ENCODE data around the gene ZNF318.

The ZNF318 gene

GRCh38 chr6:43296780-43297497 is 72.5 kb downstream of the ZNF318 start:
- peak; percentile 20 for DNase-seq (ENCODE audit: low spot score)
- in situ Hi-C loops (cut with MboI; ENCODE audit: low sequenced_read_pairs, unreplicated experiment): no loop called here
- TF ChIP-seq CTCF (IDR thresholded peaks at IDR 0.05; ENCODE audit: borderline replicate concordance, control extremely low read depth, extremely low read depth, insufficient read depth, missing control alignments): no peak

- in situ Hi-C loops (cut with MboI; ENCODE audit: low sequenced_read_pairs, unreplicated experiment): no loop called here
- TF ChIP-seq CTCF (IDR thresholded peaks at IDR 0.05; ENCODE audit: borderline replicate concordance, control extremely low read depth, extremely low read depth, insufficient read depth, missing control alignments): no peak
- DNase-seq (ENCODE audit: low spot score): no peak
These were observed 74.0 kb downstream of the ZNF318 start for GRCh38 chr6:43295456-43295855.

GRCh38 chr6:43294536-43294935 is 74.9 kb downstream of the ZNF318 start:
- in situ Hi-C loops (cut with MboI; ENCODE audit: low sequenced_read_pairs, unreplicated experiment): no loop called here
- no peak for TF ChIP-seq CTCF (IDR thresholded peaks at IDR 0.05; ENCODE audit: borderline replicate concordance, control extremely low read depth, extremely low read depth, insufficient read depth, missing control alignments)
- DNase-seq (ENCODE audit: low spot score): no peak

- TF ChIP-seq CTCF (IDR thresholded peaks at IDR 0.05; ENCODE audit: borderline replicate concordance, control extremely low read depth, extremely low read depth, insufficient read depth, missing control alignments): no peak
- in situ Hi-C loops (cut with MboI; ENCODE audit: low sequenced_read_pairs, unreplicated experiment): no loop called here
- DNase-seq (ENCODE audit: low spot score): no peak
These were observed 75.7 kb downstream of the ZNF318 start for GRCh38 chr6:43293698-43294097.

- no peak for DNase-seq (ENCODE audit: low spot score)
- no peak for TF ChIP-seq CTCF (IDR thresholded peaks at IDR 0.05; ENCODE audit: borderline replicate concordance, control extremely low read depth, extremely low read depth, insufficient read depth, missing control alignments)
- in situ Hi-C loops (cut with MboI; ENCODE audit: low sequenced_read_pairs, unreplicated experiment): no loop called here
These were observed 76.6 kb downstream of the ZNF318 start for GRCh38 chr6:43292763-43293318.

GRCh38 chr6:43292341-43292740 is 77.1 kb downstream of the ZNF318 start:
- TF ChIP-seq CTCF (IDR thresholded peaks at IDR 0.05; ENCODE audit: borderline replicate concordance, control extremely low read depth, extremely low read depth, insufficient read depth, missing control alignments): no peak
- no peak for DNase-seq (ENCODE audit: low spot score)
- in situ Hi-C loops (cut with MboI; ENCODE audit: low sequenced_read_pairs, unreplicated experiment): no loop called here
